Astrocyte (in vitro differentiated cells and primary cell): ENCODE data around the gene CPA5.

Source experiments
- EZH2 ChIP-seq: IDR thresholded peaks from 2 replicates; pipeline ENCODE4 v1.6.1; 2012; ENCODE audit warnings: mild to moderate bottlenecking, low read length, inconsistent platforms; ENCODE audit not compliant: insufficient read depth
- TF ChIP-seq, protein P1 (sequence below): IDR thresholded peaks from 2 replicates; pipeline ENCODE4 v1.5.1; 2011; ENCODE audit warnings: low read depth, mild to moderate bottlenecking, inconsistent platforms, low read length, moderate library complexity; ENCODE audit not compliant: insufficient read depth

GRCh38 chr7:130374507-130374906 lies 29.9 kb downstream of the CPA5 start:
- TF ChIP-seq, protein P1, sequence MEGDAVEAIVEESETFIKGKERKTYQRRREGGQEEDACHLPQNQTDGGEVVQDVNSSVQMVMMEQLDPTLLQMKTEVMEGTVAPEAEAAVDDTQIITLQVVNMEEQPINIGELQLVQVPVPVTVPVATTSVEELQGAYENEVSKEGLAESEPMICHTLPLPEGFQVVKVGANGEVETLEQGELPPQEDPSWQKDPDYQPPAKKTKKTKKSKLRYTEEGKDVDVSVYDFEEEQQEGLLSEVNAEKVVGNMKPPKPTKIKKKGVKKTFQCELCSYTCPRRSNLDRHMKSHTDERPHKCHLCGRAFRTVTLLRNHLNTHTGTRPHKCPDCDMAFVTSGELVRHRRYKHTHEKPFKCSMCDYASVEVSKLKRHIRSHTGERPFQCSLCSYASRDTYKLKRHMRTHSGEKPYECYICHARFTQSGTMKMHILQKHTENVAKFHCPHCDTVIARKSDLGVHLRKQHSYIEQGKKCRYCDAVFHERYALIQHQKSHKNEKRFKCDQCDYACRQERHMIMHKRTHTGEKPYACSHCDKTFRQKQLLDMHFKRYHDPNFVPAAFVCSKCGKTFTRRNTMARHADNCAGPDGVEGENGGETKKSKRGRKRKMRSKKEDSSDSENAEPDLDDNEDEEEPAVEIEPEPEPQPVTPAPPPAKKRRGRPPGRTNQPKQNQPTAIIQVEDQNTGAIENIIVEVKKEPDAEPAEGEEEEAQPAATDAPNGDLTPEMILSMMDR, result no peak
- no peak for TF ChIP-seq EZH2
